Fibroblast of skin of back (primary cell): ENCODE measurements around the gene NPTXR.
"Not testable (repeated sequence)": the region's sequence is repeated elsewhere in the genome, so short reads cannot be mapped to it uniquely, and the experiment has no call there.

ENCODE experiments used
- DNase-seq: peaks from one replicate; pipeline ENCODE4 v3.0.0-alpha.2; 2013

The NPTXR gene

GRCh38 chr22:38868286-38868721, 24.5 kb upstream of the NPTXR start:
- no peak for DNase-seq

GRCh38 chr22:38867471-38868285, 23.9 kb upstream of the NPTXR start:
- DNase-seq, result no peak

- DNase-seq, result no peak
These were observed 23.3 kb upstream of the NPTXR start for GRCh38 chr22:38867124-38867455.

- no peak for DNase-seq
These were observed 22.7 kb upstream of the NPTXR start for GRCh38 chr22:38866399-38867123.

GRCh38 chr22:38866024-38866398, 22.2 kb upstream of the NPTXR start:
- no peak for DNase-seq

GRCh38 chr22:38865201-38866023, 21.6 kb upstream of the NPTXR start:
- DNase-seq, result no peak

- DNase-seq, result no peak
These were observed 20.7 kb upstream of the NPTXR start for GRCh38 chr22:38864361-38865191.

GRCh38 chr22:38863531-38864131, 19.8 kb upstream of the NPTXR start:
- DNase-seq, result no peak

GRCh38 chr22:38862375-38863329, 18.8 kb upstream of the NPTXR start:
- DNase-seq, result peak; percentile 34

GRCh38 chr22:38861927-38862326, 18.1 kb upstream of the NPTXR start:
- DNase-seq, result no peak

GRCh38 chr22:38861170-38861876, 17.5 kb upstream of the NPTXR start:
- no peak for DNase-seq

- no peak for DNase-seq
These were observed 16.7 kb upstream of the NPTXR start for GRCh38 chr22:38860283-38861169.

- no peak for DNase-seq
These were observed 15.9 kb upstream of the NPTXR start for GRCh38 chr22:38859581-38860282.

GRCh38 chr22:38858492-38858891, 14.7 kb upstream of the NPTXR start:
- no peak for DNase-seq

GRCh38 chr22:38854476-38854875, 10.6 kb upstream of the NPTXR start:
- DNase-seq, result not testable (repeated sequence)

GRCh38 chr22:38853883-38854282, 10.1 kb upstream of the NPTXR start:
- DNase-seq, result not testable (repeated sequence)

GRCh38 chr22:38853196-38853651, 9.4 kb upstream of the NPTXR start:
- DNase-seq, result no peak

- DNase-seq, result no peak
These were observed 8.7 kb upstream of the NPTXR start for GRCh38 chr22:38852522-38852921.
